HG03469 (cell line): ENCODE measurements around the gene OLIG1.

ENCODE experiments used
- ATAC-seq: cut with Tn5 transposase; IDR thresholded peaks from one replicate; pipeline ENCODE4 v1.9.1; 2021; ENCODE audit warnings: mild to moderate bottlenecking, moderate library complexity, moderate number of reproducible peaks; ENCODE audit not compliant: unreplicated experiment

Gene OLIG1

DNA sequence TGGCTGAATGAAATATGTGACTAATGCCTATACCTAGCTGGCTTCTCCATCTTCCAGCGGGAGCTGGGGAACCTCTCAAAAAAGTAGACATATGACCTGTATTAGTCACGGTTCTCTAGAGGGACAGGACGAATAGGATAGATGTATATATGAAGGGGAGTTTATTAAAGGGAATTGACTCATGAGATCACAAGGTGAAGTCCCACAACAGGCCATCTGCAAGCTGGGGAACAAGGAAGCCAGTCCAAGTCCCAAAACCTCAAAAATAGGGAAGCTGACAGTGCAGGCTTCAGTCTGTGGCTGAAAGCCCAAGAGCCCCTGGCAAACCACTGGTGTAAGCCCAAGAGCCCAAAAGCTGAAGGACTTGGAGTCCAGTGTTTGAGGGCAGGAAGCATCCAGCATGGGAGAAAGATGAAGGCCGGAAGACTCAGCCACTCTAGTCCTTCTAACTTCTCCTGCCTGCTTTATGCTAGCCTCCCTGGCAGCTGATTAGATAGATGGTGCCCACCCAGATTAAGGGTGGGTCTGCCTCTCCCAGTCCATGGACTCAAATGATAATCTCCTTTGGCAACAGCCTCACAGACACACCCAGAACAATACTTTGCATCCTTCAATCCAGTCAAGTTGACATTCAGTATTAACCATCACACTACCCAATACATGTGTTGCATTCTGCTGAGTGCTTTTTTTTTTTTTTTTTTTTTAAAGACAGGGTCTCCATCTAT lies 19.6 kb downstream of the OLIG1 start:
- ATAC-seq: no peak

DNA sequence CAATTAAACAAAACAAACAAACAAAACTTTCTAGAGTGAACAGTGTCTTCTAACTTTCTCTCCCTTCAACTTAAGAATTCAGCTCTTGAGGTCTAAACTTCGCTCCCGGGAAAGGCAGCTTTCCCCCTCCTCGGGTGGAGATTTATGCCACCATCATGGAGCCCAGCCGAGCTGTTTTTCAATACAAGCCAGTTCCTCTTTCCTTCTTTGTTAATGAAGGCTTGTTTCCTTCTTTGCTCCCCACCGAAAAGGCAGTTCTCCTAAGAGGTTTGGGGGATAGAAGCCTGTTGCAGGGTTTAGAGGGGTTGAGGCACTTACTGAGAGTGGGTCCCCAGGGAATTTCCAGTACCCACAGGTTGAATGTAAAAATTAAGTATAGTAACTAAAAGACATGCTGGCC lies 26.5 kb downstream of the OLIG1 start:
- no peak for ATAC-seq

DNA sequence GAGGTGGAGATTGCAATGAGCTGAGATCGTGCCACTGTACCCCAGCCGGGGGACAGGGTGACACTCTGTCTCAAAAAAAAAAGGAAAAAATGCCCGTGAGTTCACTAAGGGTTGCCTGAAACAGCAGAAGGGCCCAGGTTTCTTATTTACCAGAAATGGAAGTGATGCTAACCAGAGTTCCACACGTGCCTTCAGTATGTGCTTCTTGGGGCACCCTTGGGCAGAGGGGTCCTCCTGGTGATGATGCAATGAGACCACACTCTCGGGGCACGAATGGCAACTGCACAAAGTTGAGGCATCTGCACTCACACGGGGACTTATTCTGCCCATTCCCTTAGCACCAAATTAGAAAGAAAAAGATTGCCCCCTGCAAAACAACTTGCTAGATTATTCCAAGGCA lies 29.2 kb downstream of the OLIG1 start:
- no peak for ATAC-seq

DNA sequence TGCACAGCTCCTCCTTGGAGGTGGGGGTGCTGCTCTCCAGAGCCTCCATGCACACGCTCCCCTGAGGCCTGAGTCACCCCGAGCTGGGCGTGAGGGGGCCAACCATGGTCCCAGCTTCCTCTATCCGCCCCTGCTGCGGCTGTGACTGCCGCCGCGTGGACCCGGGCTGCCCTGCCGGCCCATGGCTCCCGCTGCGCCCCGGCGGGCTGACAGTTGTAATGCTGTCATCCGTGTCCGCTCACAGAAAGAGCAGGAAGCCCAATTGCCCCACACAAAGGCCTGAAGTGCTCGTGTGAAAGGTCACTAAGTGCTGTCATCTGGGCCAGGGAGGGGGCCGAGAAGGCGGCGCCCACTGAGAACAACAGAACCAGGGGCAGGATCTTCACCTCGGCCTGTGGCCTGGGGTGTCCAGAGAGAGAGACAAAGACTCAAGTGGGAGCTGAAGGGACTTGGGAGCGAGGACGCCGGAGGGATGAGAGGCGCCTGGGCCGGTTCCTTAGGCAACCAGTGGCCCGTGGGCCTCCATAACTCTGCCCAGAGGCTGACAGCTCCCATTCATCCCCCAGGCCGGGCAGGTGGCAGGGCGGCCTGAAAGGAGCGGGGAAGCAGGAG lies 31.5 kb downstream of the OLIG1 start:
- ATAC-seq: no peak

DNA sequence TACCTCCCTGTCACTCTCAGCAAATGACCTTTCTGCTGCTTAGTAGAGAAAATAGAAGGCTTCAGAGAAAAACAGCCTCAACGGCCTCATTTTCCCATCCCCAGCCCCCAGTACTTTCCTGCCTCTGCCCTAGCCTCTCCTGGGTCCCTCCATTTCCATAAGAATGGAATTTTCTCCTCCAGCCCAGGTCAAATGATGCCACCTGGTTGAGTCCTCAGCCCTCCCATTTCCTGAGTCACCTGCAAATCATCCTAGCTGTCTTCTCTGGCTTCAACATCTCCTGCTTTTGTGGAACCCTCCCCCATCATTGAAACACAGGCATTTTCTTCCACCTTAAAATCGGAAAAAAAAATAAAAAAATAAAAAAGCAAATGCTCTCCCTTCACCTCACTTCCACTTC lies 35.1 kb downstream of the OLIG1 start:
- no peak for ATAC-seq

DNA sequence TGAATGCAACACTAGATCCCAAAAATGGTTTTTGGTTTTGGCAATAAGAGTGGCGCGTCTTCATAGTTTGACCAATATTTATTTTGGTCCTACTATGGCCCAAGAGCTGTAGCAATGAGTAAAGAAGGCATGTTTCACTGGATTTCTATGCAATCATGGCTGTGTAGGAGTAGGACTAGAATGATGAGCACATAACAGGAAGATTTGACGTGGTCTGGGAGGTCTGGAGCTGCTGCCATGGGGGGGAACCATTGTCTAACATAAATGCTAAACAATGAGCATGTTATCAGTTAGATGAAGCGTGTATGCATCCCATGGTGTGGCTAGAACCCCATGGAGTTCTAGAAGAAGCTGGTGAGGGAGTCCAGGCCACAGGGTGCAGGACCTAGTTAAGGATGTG lies 38.3 kb downstream of the OLIG1 start:
- no peak for ATAC-seq

DNA sequence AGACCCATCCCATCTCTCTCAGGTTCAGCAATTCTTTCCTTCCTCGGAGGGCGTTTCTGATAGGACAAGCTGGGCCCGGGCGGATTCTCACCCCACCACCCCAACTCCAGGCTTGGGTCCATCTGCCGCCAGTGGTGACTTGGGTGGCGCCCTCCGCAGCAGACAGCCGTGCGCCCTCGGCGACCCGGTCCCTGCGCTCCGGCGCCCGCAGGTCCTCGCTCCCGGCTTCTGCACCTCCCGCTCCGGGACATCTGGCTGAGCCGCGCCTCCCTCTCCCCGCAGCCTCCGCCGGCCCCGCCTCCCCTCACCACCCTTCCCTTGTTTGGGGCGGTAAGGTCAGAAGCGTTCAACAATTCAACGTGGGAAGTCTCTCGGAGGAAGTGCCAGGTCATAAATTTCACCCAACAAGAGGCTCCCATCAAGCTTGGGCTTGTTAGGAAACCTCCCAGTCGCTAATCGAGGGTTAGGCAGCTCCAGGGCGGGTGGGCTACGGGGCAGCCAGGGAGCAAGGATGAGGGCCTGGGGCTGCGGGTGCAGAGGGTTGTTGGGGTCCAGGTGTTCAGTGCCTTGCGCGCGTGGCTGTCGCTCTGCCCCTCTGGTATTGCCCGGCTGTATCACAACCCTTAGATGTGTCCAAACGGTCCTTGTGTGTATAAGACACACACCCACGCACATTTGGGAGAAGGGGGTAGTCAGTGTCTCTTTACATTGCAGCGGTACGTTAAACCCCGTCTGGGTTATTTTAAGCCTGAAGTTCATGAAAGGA lies 39.8 kb downstream of the OLIG1 start:
- ATAC-seq: no peak

DNA sequence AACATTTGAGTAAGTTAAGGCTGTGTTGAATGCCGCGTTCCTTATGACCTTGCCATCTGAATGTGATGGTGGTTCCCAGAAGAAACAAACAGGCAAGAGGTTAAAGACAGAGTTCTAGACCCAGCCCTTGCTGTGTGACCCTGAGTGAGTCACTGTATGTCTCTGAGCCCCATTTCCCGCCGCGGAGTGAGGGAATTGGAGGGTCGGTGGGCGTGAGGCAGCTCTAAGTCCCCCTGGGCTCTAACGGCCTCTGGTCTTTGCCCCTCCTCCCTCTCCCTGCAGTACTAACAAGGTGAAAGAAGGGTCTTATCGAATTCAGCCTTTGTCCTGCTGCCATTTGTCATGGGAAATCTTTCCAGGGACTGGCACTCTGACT lies 40.4 kb downstream of the OLIG1 start:
- no peak for ATAC-seq

DNA sequence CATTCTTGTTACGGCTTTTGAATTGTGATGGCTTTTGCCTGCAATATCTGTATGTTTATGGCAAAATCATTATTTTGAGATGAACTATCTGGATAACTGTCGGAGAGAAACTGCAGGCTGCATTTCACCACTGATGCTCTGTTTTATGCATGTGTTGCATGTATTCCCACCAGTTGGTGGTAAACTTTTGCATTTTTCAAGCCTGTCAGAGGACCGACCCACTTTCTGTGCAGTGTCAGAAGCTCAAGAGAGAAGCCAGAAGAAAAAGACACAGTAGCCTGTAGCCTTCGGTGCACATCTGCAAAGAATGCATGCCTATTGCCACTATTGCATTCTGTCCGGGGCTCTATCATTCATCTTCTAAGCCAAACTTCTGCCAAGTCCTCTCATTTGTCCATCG lies 41.6 kb downstream of the OLIG1 start:
- ATAC-seq: no peak

DNA sequence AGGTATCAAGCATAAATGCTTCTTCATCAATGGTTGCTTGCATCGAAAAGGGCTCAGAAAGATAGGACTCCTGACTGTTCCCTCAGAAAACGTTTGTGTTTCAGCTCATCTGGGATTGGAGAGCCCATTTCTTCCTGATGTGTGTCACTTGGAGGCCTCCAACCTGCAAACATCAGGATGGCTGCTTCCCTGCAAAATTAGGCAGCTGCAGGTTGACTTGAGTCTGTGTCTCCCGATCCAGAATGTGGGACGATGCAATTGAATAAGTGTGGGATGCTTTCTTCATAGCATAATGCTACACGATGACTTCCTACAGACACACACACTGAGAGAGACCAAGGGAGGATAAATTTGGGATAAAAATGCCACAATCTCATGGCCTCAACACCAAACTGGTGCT lies 42.2 kb downstream of the OLIG1 start:
- ATAC-seq: no peak

DNA sequence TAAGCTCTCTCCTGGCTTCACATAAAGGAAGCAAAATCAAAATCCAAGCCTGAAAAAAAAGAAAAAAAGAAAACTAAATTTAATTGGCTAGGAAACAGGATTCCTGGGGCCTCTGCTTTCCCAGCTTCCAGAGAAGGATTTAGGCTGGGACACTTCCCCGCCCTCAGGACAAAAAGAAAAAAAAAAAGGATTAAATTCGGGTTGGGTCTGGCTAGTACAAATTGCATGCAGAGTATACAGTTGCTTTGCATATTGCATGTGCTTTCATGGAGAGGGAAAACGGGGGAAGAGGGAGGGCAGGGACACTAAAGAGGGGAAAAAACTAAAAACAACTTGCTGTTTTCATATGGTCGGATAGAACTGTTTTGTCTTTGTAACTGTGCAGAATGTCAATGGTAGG lies 42.7 kb downstream of the OLIG1 start:
- no peak for ATAC-seq

DNA sequence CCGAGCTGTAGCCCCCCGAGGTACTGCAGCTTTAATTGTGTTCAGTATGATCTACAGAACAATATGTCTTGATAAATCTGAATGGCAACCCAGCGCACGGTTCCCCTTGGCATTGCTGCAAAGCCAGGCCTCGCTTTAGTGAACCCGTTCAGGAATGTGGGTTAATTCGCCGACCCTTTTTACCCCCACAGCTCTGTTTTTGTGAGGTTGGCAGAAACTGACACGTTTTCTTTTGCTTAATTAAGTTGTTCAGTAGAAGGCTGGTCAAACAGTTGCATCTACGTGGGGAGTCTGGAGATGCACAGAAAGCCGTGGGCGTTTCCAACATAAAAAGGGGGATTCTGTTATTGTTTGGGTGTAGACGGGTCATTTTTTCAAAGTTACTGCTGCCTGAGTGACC lies 43.2 kb downstream of the OLIG1 start:
- no peak for ATAC-seq

DNA sequence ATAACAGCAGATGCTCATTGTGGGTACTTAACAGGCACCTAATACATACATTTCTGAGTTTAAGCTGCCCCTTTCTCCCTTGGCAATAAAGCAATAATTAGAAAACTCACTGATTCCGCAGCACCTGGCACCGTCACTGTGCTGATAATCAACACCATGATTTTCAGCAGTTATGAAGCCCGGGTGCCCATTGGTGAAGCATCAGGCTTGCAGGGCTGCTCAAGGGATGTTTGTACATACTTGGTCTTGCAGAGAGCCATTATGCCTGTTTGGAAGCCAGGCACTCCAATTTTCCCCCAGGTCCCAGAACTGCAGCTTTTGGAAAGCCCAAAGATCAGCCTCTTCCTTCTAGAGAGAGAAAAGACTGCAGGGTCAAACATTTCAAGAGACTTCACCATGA lies 44.3 kb downstream of the OLIG1 start:
- no peak for ATAC-seq

DNA sequence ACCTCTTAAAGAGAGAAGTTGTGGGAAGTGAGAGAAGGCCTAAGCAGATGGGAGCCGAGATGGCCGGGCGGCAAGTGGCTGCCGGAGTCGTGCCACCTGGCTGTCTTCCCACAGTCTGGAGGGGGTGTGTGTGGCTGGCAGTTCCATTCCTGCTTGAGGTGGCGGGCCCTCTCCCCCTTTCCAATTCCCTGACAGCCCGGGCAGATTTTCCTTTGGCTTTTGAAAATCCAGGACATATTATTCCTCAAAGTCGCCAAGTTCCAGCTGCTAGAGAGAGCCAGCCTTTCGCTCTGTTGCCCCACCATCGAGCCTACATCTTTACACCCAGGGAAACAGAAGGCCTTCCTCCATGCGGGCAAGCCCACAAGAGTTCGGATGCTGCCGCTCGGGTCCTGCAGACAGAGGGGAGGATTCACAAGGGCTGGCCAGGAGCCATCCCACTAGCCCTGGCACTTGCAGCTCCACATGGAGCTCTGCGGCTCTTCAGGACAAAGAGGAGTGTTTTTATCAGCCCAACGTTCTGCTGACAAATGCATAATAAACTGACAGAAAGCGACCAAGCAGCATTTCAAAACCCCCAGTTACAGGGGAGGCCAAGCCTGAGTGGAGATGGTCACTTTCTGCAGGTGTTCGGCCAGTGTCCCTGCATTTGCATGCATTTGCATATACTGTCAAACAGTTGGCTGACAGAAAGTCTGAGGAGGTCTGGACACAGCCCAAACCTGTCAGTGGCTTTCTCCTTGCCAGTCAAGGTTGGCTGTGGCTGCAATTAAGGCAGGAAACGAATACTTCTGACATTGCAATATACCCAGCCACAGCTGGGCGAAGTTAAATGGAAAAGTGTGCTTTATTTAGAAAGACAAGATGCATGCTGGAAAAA lies 45.9 kb downstream of the OLIG1 start:
- ATAC-seq: no peak

DNA sequence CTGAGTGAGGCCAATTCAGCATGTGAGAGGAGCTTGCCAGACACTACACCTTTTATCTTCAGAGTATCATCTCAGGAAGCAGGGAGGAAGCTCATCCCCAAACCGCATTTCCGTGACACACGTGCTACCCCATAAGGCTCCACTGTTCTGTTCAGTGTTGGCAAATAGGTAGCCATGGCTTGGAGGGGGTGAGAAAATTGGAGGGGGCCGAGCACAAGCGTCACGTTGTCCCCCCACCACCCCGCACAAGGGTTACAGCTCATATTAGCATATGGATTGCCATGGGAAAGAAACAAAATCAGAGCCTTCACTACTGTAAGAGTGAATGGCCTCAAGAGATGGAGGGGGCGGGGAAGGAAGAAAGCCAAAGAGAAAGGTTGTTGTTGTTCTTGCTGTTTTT lies 46.7 kb downstream of the OLIG1 start:
- no peak for ATAC-seq

DNA sequence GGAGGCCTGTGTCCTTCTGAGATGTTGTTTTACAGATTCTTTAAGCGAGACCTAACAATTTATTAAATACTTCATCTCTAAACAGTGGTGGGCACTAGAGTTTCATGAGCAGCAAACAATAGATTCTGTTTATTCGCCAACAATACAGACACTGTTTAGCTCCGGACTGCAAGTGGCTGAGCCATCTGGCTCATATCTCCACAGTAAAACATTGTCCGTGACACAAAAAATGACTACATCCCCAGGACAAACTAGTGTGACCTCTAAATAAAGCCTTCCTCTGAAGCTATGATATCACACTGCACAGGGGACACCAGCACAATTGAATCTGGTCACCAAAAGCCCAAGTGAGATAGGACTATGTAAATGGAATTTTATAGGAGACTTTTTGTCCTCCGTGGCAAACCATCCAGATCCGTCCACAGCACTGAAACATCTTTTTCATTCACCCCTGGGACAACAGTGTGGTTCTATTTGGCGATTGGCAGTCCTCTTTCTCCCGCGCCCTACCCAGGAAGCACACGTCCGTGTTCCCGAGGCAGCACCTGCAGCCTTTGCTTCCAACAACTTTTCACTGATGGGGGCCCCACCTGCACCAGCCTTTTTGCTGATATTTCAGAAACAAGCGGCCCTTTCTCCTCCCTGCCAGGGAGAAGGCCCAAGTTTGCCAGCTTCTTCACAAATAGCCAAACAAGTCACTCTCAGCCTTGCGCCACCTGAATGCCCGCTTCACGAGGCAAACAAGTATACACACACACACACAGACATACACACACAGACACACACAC lies 47.4 kb downstream of the OLIG1 start:
- no peak for ATAC-seq
